Astrocyte (in vitro differentiated cells and primary cell): ENCODE measurements around the gene FADS2. TPM values are rescaled to one million over a fixed set of nuclear protein-coding genes. Genes with fewer than 3 reads are reported as not detected.

Experiments used
- DNase-seq: peaks from one replicate; pipeline ENCODE4 v3.0.0-alpha.2; 2010; ENCODE audit warnings: low read depth
- FAIRE-seq: peaks from 2 replicates; lab custom pipeline; 2011; peaks lifted over from hg19 to GRCh38; lab: Jason Lieb, UNC
- H2AFZ ChIP-seq: 2 replicates; pipeline ENCODE4 v1.6.0; 2012; ENCODE audit warnings: low read depth, low read length, inconsistent platforms
- H3K27ac ChIP-seq: 2 replicates; pipeline ENCODE4 v1.5.1; 2011; ENCODE audit warnings: low read depth, low read length, inconsistent platforms
- H3K27me3 ChIP-seq: 2 replicates; pipeline ENCODE4 v1.6.0; 2011; ENCODE audit warnings: low read length, inconsistent platforms; ENCODE audit not compliant: insufficient read depth
- H3K36me3 ChIP-seq: 2 replicates; pipeline ENCODE4 v1.5.1; 2011; ENCODE audit warnings: low read length, inconsistent platforms; ENCODE audit not compliant: insufficient read depth
- H3K4me1 ChIP-seq: 2 replicates; pipeline ENCODE4 v1.5.1; 2011; ENCODE audit warnings: low read length, inconsistent platforms; ENCODE audit not compliant: insufficient read depth
- H3K4me2 ChIP-seq: 2 replicates; pipeline ENCODE4 v1.6.0; 2012; ENCODE audit warnings: low read length, inconsistent platforms
- H3K4me3 ChIP-seq: 2 replicates; pipeline ENCODE4 v1.5.1; 2011; ENCODE audit warnings: low read depth, mild to moderate bottlenecking, low read length, inconsistent platforms; ENCODE audit not compliant: insufficient read depth
- H3K79me2 ChIP-seq: 2 replicates; pipeline ENCODE4 v1.6.0; 2012; ENCODE audit warnings: mild to moderate bottlenecking, low read length, inconsistent platforms; ENCODE audit not compliant: insufficient read depth
- H3K9ac ChIP-seq: 2 replicates; pipeline ENCODE4 v1.6.0; 2012; ENCODE audit warnings: mild to moderate bottlenecking, low read length, inconsistent platforms
- H3K9me3 ChIP-seq: 2 replicates; pipeline ENCODE4 v1.5.1; 2012; ENCODE audit warnings: low read depth, mild to moderate bottlenecking, low read length, inconsistent platforms; ENCODE audit not compliant: insufficient read depth
- H4K20me1 ChIP-seq: 2 replicates; pipeline ENCODE4 v1.6.0; 2012; ENCODE audit warnings: low read length, inconsistent platforms; ENCODE audit not compliant: insufficient read depth
- H3K27ac Mint-ChIP-seq: one replicate; pipeline ENCODE4 v1.8.0; 2021; ENCODE audit warnings: mild to moderate bottlenecking, mixed read lengths; ENCODE audit not compliant: unreplicated experiment
- H3K27me3 Mint-ChIP-seq: one replicate; pipeline ENCODE4 v1.8.0; 2021; ENCODE audit warnings: low read depth, mixed read lengths; ENCODE audit not compliant: unreplicated experiment
- H3K36me3 Mint-ChIP-seq: one replicate; pipeline ENCODE4 v1.8.0; 2021; ENCODE audit warnings: low read depth, mixed read lengths; ENCODE audit not compliant: unreplicated experiment
- H3K4me1 Mint-ChIP-seq: one replicate; pipeline ENCODE4 v1.8.0; 2021; ENCODE audit warnings: low read depth, mixed read lengths; ENCODE audit not compliant: unreplicated experiment
- H3K4me3 Mint-ChIP-seq: one replicate; pipeline ENCODE4 v1.8.0; 2021; ENCODE audit warnings: mild to moderate bottlenecking, moderate library complexity, mixed read lengths; ENCODE audit not compliant: unreplicated experiment
- H3K9me3 Mint-ChIP-seq: one replicate; pipeline ENCODE4 v1.8.0; 2021; ENCODE audit warnings: mild to moderate bottlenecking, mixed read lengths; ENCODE audit not compliant: unreplicated experiment
- CTCF ChIP-seq: IDR thresholded peaks from 2 replicates; pipeline ENCODE4 v1.5.1; 2011; ENCODE audit warnings: low read depth, mild to moderate bottlenecking, inconsistent platforms, low read length, moderate library complexity; ENCODE audit not compliant: insufficient read depth
- EZH2 ChIP-seq: IDR thresholded peaks from 2 replicates; pipeline ENCODE4 v1.6.1; 2012; ENCODE audit warnings: mild to moderate bottlenecking, low read length, inconsistent platforms; ENCODE audit not compliant: insufficient read depth
- total RNA-seq: library from RNA; stranded (reverse); gene quantifications from 2 replicates; pipeline ENCODE4 v1.2.1, GENCODE V29; 2021

FADS2 gene
- total RNA-seq, 1 donor from 2014 or later: 287 TPM

DNA sequence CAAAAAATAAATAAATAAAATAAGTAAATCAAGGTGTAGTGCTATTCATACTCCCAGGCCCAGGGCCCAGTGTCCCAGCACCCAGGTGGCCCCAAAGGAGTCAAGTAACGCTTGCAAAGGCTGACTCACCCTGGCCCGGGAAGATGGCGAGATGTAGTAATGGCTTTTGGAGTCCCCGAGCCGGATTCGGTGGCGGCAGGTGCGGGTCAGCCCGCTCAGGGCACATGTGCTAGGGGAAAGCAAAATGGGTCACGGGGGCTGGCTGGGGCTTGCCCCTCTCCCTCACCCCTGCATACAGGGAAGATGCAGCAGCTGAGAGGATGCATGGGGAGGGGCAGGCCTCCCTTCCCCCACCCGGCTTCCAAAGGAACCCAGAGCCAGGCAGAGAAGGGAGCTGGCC lies 74.2 kb downstream of the FADS2 start:
- TF ChIP-seq EZH2 (no peak), CTCF (no peak)
- Histone ChIP-seq H2AFZ (no peak overlapping the region), H3K4me1 (no peaks in the 10 kb centered on the region), H3K9me3 (no peaks in the 10 kb centered on the region), H3K79me2 (no peaks in the 10 kb centered on the region), H3K27me3 (no peaks in the 10 kb centered on the region), H4K20me1 (no peaks in the 10 kb centered on the region), H3K4me2 (no peak overlapping the region), H3K27ac (no peak overlapping the region), H3K9ac (no peak overlapping the region), H3K4me3 (no peak overlapping the region), H3K36me3 (no peaks in the 10 kb centered on the region)
- Mint-ChIP-seq H3K4me3 (no peak overlapping the region), H3K4me1 (no peaks in the 10 kb centered on the region), H3K36me3 (peaks cover 3% of the 10 kb centered on the region), H3K27ac (no peak overlapping the region), H3K9me3 (no peaks in the 10 kb centered on the region), H3K27me3 (peaks cover 31% of the 10 kb centered on the region)
- DNase-seq (no peak), FAIRE-seq (no peak)

- DNase-seq (no peak), FAIRE-seq (no peak)
- Mint-ChIP-seq H3K27me3 (peaks cover 31% of the 10 kb centered on the region), H3K36me3 (peaks cover 3% of the 10 kb centered on the region), H3K27ac (no peak overlapping the region), H3K4me3 (no peak overlapping the region), H3K4me1 (peaks cover 4% of the 10 kb centered on the region), H3K9me3 (peaks cover 1% of the 10 kb centered on the region)
- TF ChIP-seq CTCF: no peak
- Histone ChIP-seq H3K36me3 (no peaks in the 10 kb centered on the region), H2AFZ (no peak overlapping the region), H3K4me2 (no peak overlapping the region), H3K4me3 (no peak overlapping the region), H3K79me2 (no peaks in the 10 kb centered on the region), H3K9ac (no peak overlapping the region), H3K27me3 (no peaks in the 10 kb centered on the region), H3K27ac (no peak overlapping the region), H3K9me3 (no peaks in the 10 kb centered on the region), H4K20me1 (no peaks in the 10 kb centered on the region), H3K4me1 (no peaks in the 10 kb centered on the region)
Measured at GRCh38 chr11:61903845-61904244, 75.7 kb downstream of the FADS2 start.

- no peak for TF ChIP-seq CTCF
- TF ChIP-seq EZH2: no peak
- Histone ChIP-seq H3K4me1 (no peaks in the 10 kb centered on the region), H3K27ac (no peak overlapping the region), H3K36me3 (no peaks in the 10 kb centered on the region), H3K27me3 (no peaks in the 10 kb centered on the region), H3K9me3 (no peaks in the 10 kb centered on the region), H2AFZ (peak overlapping the region; percentile 52), H3K79me2 (no peaks in the 10 kb centered on the region), H3K4me2 (no peak overlapping the region), H4K20me1 (no peaks in the 10 kb centered on the region), H3K4me3 (no peak overlapping the region), H3K9ac (no peak overlapping the region)
- H3K27ac Mint-ChIP-seq: no peak overlapping the region
- FAIRE-seq (no peak), DNase-seq (no peak)
- peaks cover 1% of the 10 kb centered on the region for H3K9me3 Mint-ChIP-seq
- peaks cover 31% of the 10 kb centered on the region for H3K27me3 Mint-ChIP-seq
- H3K36me3 Mint-ChIP-seq: peaks cover 3% of the 10 kb centered on the region
- no peak overlapping the region for H3K4me3 Mint-ChIP-seq
- peaks cover 4% of the 10 kb centered on the region for H3K4me1 Mint-ChIP-seq
Measured at GRCh38 chr11:61904539-61905048, 76.5 kb downstream of the FADS2 start.
